ENCODE measurements around the gene SERF2. TPM values are rescaled to one million over a fixed set of nuclear protein-coding genes. Genes with fewer than 3 reads are reported as not detected.
A peak's percentile ranks its signal among the peaks of the same experiment; 100 is the strongest.
"Not testable (repeated sequence)": the region's sequence is repeated elsewhere in the genome, so short reads cannot be mapped to it uniquely, and the experiment has no call there.

The SERF2 gene
- total RNA-seq, 2 donors from 2014 or later = 966 to 1,595 TPM

GRCh38 chr15:43800286-43801141 is 8.4 kb downstream of the SERF2 start, which contains the start of gene HYPK:
HYPK (plus strand) TSS chr15:43800599; CDS start chr15:43800623, 24 bp downstream.
- Histone ChIP-seq H3K9me3 (no peaks in the 10 kb centered on the region), H3K27me3 (replicated peaks; ENCODE audit: insufficient read depth) (no peaks in the 10 kb centered on the region), H3K27ac (peak within 1 kb of the TSS; percentile 94 to 97), H3K36me3 (no peaks in the 10 kb centered on the region), H3K4me3 (peak within 1 kb of the TSS; percentile 52 to 70), H3K4me1 (replicated peaks) (peaks cover 16% of the 10 kb centered on the region)
- intact Hi-C loops (cut with DNase I) = no loop called here
- TF ChIP-seq CTCF (IDR thresholded peaks at IDR 0.05) = peak in 1 of 4 experiments; percentile 19
- TF ChIP-seq POLR2A (IDR thresholded peaks at IDR 0.05) = peak; percentile 87
- TF ChIP-seq POLR2AphosphoS5 (IDR thresholded peaks at IDR 0.05) = peak; percentile 99
- peak; percentile 93 for DNase-seq (ENCODE audit: low spot score)
- WGBS = 5% methylated on average over 44 of the region's 44 CpGs

- H3K36me3 ChIP-seq; H3K27me3 ChIP-seq (replicated peaks; ENCODE audit: insufficient read depth); DNase-seq (ENCODE audit: low spot score); H3K4me3 ChIP-seq; intact Hi-C loops (cut with DNase I); H3K9me3 ChIP-seq; H3K27ac ChIP-seq: not testable (repeated sequence)
- H3K4me1 ChIP-seq (replicated peaks) = peaks cover 17% of the 10 kb centered on the region
- 97% methylated on average over 7 of the region's 7 CpGs for WGBS
These were observed 10.6 kb downstream of the SERF2 start for GRCh38 chr15:43802676-43803075.

GRCh38 chr15:43808435-43808950 is 16.4 kb downstream of the SERF2 start:
- peaks cover 14% of the 10 kb centered on the region for H3K4me1 ChIP-seq (replicated peaks)
- no peak overlapping the region for H3K4me3 ChIP-seq
- H3K36me3 ChIP-seq = peaks cover 7 to 10% of the 10 kb centered on the region in 2 donors
- TF ChIP-seq POLR2A (IDR thresholded peaks at IDR 0.05) = no peak
- TF ChIP-seq POLR2AphosphoS5 (IDR thresholded peaks at IDR 0.05) = peak; percentile 80
- TF ChIP-seq CTCF (IDR thresholded peaks at IDR 0.05) = no peak
- DNase-seq (ENCODE audit: low spot score) = no peak
- no peaks in the 10 kb centered on the region for H3K27me3 ChIP-seq (replicated peaks; ENCODE audit: insufficient read depth)
- intact Hi-C loops (cut with DNase I) = no loop called here
- H3K27ac ChIP-seq = peak overlapping the region; percentile 42 to 59
- 47% methylated on average over 5 of the region's 5 CpGs for WGBS
- no peaks in the 10 kb centered on the region for H3K9me3 ChIP-seq

GRCh38 chr15:43808960-43809678 is 17.0 kb downstream of the SERF2 start:
- intact Hi-C loops (cut with DNase I) = no loop called here
- no peak for TF ChIP-seq POLR2AphosphoS5 (IDR thresholded peaks at IDR 0.05)
- TF ChIP-seq CTCF (IDR thresholded peaks at IDR 0.05) = no peak
- TF ChIP-seq POLR2A (IDR thresholded peaks at IDR 0.05) = no peak
- H3K27me3 ChIP-seq (replicated peaks; ENCODE audit: insufficient read depth) = no peaks in the 10 kb centered on the region
- WGBS = 90% methylated on average over 6 of the region's 6 CpGs
- H3K4me3 ChIP-seq = no peak overlapping the region
- H3K9me3 ChIP-seq = no peaks in the 10 kb centered on the region
- H3K36me3 ChIP-seq = peaks cover 7 to 10% of the 10 kb centered on the region in 2 donors
- DNase-seq (ENCODE audit: low spot score) = no peak
- H3K4me1 ChIP-seq (replicated peaks) = peaks cover 14% of the 10 kb centered on the region
- H3K27ac ChIP-seq = peak overlapping the region; percentile 42 to 59

GRCh38 chr15:43815064-43815463 is 22.9 kb downstream of the SERF2 start:
- peaks cover 4 to 16% of the 10 kb centered on the region in 2 donors for H3K36me3 ChIP-seq
- H3K9me3 ChIP-seq; H3K27ac ChIP-seq; DNase-seq (ENCODE audit: low spot score); H3K27me3 ChIP-seq (replicated peaks; ENCODE audit: insufficient read depth); H3K4me1 ChIP-seq (replicated peaks); H3K4me3 ChIP-seq; intact Hi-C loops (cut with DNase I): not testable (repeated sequence)
- WGBS = 97% methylated on average over 5 of the region's 5 CpGs

All from prostate gland (tissue), 2 donors.